Measurements from ENCODE around the gene CATSPER3. TPM values are rescaled to one million over a fixed set of nuclear protein-coding genes. Genes with fewer than 3 reads are reported as not detected.
"Not testable (repeated sequence)": the region's sequence is repeated elsewhere in the genome, so short reads cannot be mapped to it uniquely, and the experiment has no call there.

Gene CATSPER3
- total RNA-seq, 1 donor from 2014 or later: 0.99 TPM

DNA sequence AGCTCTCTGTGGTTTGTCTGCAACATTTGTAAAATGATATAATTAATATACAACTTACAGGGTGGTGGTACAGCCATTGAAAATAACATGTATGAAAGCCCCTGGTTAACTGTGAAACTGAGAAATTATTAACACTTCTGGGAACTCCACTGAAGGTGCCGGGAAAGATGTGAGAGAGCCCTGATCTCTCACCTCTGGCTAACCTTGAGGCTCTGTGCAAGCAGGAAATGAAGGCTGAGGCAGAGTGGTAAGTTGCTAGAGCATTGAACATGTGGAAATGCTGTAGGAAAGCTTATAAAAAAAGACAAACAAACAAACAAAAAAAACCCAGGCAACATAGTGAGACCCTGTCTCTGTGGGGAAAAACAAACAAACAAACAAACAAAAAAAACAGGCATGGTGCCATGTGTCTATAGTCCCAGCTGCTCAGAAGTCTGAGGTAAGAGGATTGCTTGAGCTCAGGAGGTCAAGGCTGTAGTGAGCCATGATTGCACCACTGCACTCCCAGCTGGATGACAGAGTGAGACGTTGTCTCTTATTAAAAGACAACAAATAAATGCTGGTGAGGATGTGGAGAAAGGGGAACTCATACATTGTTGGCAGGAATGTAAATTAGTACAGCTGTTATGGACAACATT, 7.5 kb downstream of the CATSPER3 start:
- DNase-seq (ENCODE audit: low spot score): no peak

DNA sequence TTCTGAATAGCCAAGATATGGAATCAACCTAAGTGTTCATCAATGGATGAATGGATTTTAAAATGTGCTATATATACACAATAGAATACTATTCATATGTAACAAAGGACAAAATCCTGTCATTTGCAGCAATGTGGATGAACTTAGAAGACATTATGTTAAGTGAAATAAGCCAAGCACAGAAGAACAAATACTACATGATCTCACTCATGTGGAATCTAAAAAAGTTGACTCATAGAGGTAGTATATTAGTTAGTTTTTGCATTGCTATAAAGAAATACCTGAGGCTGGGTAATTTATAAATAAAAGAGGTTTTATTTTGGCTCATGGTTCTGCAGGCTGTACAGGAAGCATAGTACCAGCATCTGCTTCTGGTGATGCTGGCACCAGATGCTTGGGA, 8.1 kb downstream of the CATSPER3 start:
- no peak for DNase-seq (ENCODE audit: low spot score)

DNA sequence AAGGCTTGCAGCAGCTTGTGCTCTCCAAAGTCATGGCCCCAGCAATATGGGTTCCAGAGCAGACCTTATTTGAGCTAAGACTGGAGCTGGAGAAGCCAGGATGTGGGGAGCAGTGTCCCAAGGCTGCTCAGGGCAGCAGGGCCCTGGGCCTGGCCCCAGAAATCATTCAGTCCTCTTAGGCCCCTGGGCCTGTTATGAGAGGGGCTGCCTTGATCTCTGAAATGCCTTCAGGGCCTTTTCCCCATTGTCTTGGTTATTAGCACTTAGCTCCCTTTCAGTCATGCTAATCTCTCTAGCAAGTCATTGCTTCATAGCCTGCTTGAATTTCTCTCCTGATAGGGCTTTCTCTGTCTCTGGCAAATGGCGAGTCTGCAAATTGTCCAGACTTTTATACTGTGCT, 9.1 kb downstream of the CATSPER3 start:
- no peak for DNase-seq (ENCODE audit: low spot score)

DNA sequence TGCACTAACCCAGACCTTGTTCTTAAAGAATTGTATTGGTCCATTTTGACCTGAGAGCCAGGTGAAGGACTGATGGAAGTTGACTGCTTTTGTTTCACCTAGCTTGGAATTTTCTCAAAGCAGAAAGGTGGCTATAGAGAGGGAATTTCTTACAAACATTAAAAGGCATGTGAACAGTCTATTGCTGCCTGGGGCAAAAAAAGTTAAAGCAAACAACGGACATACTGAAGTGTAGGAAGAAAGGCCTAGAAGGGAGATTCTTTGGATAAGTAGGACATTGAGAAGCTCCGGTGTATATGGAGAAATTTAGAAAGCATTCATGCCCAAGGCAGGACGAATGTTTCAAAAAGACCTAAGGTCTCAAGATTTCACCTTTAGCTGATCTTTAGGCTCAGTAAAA, 11.7 kb downstream of the CATSPER3 start:
- DNase-seq (ENCODE audit: low spot score): no peak

DNA sequence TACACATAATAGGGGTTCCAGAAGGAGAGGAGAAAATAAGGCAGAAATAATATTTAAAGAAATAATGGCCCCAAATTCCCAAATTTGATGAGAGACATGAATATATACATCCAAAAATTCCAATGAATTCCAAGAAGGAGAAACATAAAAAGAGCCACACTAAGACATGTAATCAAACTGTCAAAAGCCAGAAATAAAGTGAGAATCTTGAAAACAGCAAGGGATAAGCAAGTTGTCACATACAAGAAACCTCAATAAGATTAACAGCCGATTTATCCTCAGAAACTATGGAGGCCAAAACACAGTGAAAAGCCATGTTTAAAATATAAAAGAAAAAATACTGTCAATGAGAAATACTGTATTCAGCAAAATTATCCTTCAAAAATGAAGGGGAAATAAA, 14.5 kb downstream of the CATSPER3 start:
- DNase-seq (ENCODE audit: low spot score): no peak

- DNase-seq (ENCODE audit: low spot score): no peak
These were observed 21.6 kb downstream of the CATSPER3 start for GRCh38 chr5:134989266-134989830.

- DNase-seq (ENCODE audit: low spot score): not testable (repeated sequence)
These were observed 22.5 kb downstream of the CATSPER3 start for GRCh38 chr5:134990183-134990582.

GRCh38 chr5:134992148-134992547, 24.4 kb downstream of the CATSPER3 start:
- no peak for DNase-seq (ENCODE audit: low spot score)

DNA sequence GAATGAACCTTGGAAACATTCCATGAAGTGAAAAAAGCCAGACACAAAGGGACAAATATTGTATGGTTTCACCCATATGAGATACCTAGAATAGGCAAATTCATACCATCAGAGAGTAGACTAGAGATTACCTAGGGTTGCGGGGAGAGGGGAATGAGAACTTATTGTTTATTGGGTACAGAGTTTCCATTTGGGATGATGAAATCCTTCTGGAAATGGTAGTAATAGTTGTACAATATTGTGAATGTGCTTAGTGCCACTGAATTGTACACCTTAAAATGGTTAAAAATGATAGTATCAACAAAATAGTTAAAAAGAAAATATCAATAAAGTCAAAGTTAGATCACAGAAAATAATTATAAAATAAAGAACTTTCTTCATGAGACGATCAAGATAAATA, 25.5 kb downstream of the CATSPER3 start:
- no peak for DNase-seq (ENCODE audit: low spot score)

DNA sequence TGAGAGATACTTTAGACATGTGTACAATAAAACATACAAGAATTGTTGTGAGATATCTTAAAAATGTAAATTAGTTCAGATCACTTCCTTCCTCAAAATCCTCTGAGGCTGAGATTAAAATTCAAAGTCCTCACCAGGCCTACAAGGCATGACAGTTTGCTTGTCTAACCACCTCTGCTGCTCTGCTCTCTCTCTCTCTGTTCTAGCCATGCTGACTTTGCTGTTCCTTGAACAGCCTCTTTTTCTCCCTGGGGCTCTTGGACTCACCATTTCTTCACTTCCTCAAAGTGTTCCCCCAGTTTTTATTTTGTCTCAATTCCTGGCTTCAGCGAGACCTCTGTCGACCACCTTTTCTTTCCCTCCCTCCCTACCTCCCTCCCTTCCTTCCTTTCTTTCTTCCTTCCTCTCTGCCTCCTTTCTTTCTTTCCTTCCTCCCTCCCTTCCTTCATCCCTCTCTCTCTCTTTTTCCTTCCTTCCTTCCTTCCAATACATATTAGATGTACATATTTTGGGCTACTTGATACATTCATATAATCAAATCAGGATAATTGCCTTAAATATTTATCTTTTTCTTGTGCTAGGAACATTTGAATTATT, 27.0 kb downstream of the CATSPER3 start:
- no peak for DNase-seq (ENCODE audit: low spot score)

DNA sequence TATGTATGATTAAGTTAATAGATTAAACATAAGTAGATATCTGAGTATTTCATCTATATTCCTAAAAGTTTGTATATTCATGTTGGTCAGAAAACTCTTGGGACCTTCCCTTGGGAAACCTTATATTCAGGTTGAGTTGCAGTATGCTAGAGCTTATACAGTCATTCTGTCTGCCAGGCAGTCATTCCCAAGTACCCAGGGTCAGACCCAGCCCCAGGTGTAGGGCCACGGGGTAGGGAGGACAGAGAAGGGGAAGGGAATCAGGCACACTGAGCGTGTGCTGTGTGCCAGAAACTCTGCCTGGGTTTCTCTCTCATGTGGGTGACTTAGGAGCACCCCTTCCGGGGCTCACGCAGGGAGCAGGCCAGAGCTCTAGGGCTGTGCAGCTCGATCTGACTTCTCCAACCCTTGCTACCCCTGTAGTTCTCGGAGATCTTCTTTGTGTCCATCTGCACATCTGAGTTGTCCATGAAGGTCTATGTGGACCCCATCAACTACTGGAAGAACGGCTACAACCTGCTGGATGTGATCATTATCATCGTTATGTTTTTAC, 28.2 kb downstream of the CATSPER3 start:
- no peak for DNase-seq (ENCODE audit: low spot score)

DNA sequence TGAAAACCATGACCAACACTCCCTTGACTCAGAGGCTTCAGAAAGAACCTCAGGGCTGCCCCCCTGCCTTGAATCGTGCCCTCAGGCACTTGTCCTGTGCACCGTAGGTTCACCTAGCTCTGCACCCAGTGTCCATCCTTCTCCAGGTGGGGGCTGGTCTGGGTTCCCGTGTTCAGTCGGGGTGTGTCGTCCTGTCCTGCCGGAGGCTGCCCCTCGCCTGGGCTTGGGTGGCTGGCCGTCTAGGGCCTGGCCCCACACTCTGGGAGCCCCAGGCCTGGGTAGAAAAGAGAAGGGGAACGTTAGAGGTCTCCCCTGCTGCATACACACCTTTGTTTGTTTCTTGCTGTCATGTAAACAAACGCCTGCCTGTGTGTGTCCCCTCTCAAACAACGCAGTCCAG, 29.3 kb downstream of the CATSPER3 start:
- DNase-seq (ENCODE audit: low spot score): no peak

GRCh38 chr5:134998068-134998467, 30.4 kb downstream of the CATSPER3 start:
- not testable (repeated sequence) for DNase-seq (ENCODE audit: low spot score)

DNA sequence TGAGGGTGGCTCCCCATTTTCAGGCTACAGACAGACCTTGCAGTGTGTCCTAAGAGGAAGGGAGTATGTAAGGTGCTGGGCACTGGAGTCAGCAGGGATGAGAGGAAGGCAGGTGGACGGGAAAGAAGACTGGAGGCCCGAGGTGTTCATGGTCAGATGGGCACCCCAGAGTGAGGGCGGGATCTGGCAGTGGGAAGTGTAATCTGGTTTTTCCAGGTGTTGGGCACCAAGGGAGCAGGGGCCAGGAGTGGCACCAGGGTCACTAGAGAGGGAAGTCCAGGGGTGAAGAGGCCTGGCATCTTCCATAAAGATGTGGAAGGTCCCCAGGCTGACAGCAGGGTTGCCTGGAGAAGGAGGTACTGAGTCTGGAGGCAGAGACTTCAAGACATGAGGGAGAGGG, 36.7 kb downstream of the CATSPER3 start:
- no peak for DNase-seq (ENCODE audit: low spot score)

DNA sequence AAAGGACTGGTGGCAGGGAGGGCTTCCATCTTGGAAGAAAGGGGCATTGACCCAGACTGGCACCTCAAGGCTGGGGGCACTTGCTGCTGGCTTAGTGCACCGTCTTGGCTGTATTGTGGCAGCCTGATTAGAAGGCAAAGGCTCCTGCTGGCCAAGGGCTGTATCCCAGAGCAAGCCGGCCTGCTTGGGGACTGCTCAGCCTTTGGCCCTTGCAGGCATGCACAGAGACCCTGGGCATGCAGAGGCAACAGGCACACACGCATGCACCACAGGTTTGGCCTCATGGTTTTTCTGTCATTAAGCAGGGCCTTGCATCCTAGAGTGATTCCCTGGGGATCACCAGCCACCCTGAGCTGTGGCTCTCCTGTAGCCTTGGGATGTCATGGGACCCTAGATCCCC, 37.4 kb downstream of the CATSPER3 start:
- no peak for DNase-seq (ENCODE audit: low spot score)

GRCh38 chr5:135007305-135007704, 39.6 kb downstream of the CATSPER3 start:
- no peak for DNase-seq (ENCODE audit: low spot score)

DNA sequence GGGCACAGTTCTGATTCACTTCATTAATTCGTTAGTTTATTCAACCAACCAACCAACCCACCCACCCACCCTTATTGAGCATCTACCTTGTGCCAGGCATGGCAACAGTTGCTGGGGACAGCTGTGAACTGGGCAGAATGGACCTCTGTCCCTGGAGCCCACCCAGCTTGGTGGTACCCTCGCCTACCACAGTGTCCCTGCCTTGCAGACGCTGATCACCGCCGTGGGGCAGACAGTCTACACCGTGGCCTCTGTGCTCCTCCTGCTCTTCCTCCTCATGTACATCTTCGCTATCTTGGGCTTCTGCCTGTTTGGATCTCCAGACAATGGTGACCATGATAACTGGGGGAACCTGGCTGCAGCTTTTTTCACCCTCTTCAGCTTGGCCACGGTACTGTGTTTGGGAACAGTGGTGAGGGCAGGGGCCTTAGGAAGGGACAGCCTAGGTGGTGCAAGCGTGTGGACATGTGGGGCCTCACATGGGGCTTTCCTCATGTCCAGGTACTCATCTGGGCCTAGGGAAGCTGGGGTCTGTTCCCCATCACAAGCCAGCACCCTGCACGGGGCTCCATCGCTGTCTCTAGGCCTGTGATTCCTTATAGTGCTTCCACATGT, 40.1 kb downstream of the CATSPER3 start:
- DNase-seq (ENCODE audit: low spot score): no peak

DNA sequence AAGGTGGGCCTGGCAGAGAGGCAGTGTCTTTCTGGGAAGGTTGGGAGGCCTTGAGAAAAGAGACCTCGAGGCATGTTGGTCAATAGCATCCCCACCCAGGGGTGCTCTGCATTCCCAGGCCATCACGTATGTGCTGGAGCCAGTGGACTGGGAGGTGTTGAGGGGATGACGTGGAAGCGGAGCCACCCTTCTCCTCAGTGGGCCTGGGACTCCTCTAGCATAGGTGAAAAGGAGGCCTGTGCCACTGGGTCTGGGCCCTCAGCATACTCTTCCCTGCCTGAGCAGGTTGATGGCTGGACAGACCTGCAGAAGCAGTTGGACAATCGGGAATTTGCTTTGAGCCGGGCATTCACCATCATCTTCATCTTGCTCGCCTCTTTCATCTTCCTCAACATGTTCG, 40.8 kb downstream of the CATSPER3 start:
- peak; percentile 38 for DNase-seq (ENCODE audit: low spot score)

DNA sequence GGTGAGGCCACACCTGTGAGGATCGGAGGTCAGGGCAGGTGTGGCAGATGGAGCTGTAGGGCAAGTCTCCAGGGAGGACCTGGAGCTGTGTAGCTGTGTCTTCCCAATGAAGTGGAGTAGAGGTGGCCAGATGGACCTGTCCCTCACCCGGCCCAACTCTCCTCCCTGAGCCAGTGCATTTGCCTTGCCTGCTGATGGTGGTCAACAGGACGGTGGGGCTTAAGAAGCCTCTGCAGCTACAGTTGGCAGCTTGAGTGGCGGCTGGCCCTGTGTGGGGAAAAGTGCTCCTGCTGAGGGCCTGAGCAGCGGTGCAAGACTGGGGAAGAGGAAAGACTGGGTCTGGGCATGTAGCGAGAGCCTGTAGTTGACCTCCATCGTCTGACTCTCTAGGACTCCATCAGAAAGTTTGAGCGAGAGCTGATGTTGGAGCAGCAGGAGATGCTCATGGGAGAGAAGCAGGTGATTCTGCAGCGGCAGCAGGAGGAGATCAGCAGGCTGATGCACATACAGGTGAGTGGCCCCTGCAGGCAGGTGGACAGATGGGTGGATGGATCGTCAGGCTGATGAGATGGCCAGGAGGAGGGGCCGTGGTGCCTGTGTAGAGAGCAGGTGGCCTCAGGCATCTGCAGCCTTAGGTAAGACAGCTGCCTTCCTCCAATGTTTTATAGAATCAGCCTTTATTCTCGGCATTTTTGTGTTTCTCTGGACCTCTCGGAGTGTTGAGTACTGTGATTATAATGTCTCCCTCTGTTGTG, 41.5 kb downstream of the CATSPER3 start:
- no peak for DNase-seq (ENCODE audit: low spot score)

- DNase-seq (ENCODE audit: low spot score): peak; percentile 38
These were observed 42.2 kb downstream of the CATSPER3 start for GRCh38 chr5:135009736-135010501.
